GM19395 (cell line): ENCODE measurements around the gene CIDEA.
"Not testable (repeated sequence)": the region's sequence is repeated elsewhere in the genome, so short reads cannot be mapped to it uniquely, and the experiment has no call there.

Experiments
- ATAC-seq: cut with Tn5 transposase; IDR thresholded peaks from one replicate; pipeline ENCODE4 v1.9.1; 2021; ENCODE audit warnings: mild to moderate bottlenecking, moderate library complexity; ENCODE audit not compliant: unreplicated experiment

CIDEA gene

GRCh38 chr18:12236934-12237832 lies 17.0 kb upstream of the CIDEA start:
- ATAC-seq: peak; percentile 76

GRCh38 chr18:12238826-12239225 lies 15.3 kb upstream of the CIDEA start:
- ATAC-seq: no peak

GRCh38 chr18:12239431-12239830 lies 14.7 kb upstream of the CIDEA start:
- ATAC-seq: no peak

- no peak for ATAC-seq
Observed at GRCh38 chr18:12242658-12243260, 11.4 kb upstream of the CIDEA start.

- not testable (repeated sequence) for ATAC-seq
Observed at GRCh38 chr18:12243272-12243671, 10.9 kb upstream of the CIDEA start.

GRCh38 chr18:12245793-12246135 lies 8.4 kb upstream of the CIDEA start:
- no peak for ATAC-seq

GRCh38 chr18:12246849-12247808 lies 7.0 kb upstream of the CIDEA start:
- no peak for ATAC-seq

GRCh38 chr18:12247946-12248345 lies 6.2 kb upstream of the CIDEA start:
- no peak for ATAC-seq

- no peak for ATAC-seq
Observed at GRCh38 chr18:12248926-12249720, 5.0 kb upstream of the CIDEA start.

- ATAC-seq: no peak
Observed at GRCh38 chr18:12251311-12251710, 2.9 kb upstream of the CIDEA start.

GRCh38 chr18:12252061-12252460 lies 2.1 kb upstream of the CIDEA start:
- no peak for ATAC-seq

GRCh38 chr18:12253027-12253426 lies 1.1 kb upstream of the CIDEA start:
- ATAC-seq: no peak

- no peak for ATAC-seq
Observed at GRCh38 chr18:12253663-12254135, 462 bp upstream of the CIDEA start.

GRCh38 chr18:12254820-12255511 lies 805 bp downstream of the CIDEA start:
- no peak for ATAC-seq

GRCh38 chr18:12255626-12256026 lies 1.5 kb downstream of the CIDEA start:
- no peak for ATAC-seq

GRCh38 chr18:12256951-12257350 lies 2.8 kb downstream of the CIDEA start:
- no peak for ATAC-seq

- ATAC-seq: no peak
Observed at GRCh38 chr18:12257996-12258718, 4.0 kb downstream of the CIDEA start.

- ATAC-seq: no peak
Observed at GRCh38 chr18:12258719-12259705, 4.9 kb downstream of the CIDEA start.
